Measurements from ENCODE around the gene DRD3.

Gene DRD3

DNA sequence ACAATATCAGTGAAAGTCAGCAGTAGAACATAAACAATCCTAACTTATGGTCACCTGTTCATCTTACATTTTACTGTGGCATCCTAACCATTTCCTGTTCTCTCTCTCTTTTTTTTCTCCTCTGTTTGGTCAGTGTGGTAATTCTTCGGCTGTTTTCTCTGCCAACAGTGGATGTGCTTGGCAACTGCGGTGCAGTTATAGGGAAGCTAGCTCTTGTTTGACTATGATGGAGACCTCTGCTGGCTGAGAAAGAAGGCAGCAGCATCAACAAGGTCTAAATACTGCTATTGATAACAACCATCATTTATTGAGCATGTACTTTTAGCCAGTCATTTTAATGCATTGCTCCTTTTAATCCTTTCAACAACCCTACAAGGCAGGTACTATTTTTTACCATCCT, 723 bp upstream of the DRD3 start:
- DNase-seq, result no peak

DNA sequence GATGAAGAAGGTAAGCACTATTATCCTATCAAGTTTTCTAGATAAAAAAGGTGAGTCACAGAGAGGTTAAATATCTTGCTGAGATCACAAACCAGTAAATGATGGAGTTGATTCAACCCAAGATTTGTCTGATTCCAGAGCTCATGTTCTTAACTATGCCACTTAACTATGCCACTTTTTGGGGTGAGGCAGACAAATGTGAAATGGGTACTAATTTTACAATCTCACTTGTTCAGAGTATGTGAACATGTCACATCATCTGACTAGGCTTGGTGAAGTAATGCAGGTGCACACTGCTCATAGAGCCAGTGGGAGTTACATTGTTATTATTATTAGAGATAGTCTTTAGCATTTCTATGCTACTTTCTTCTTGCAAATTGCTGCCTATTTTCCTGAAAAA, 2.0 kb downstream of the DRD3 start:
- DNase-seq, result no peak

DNA sequence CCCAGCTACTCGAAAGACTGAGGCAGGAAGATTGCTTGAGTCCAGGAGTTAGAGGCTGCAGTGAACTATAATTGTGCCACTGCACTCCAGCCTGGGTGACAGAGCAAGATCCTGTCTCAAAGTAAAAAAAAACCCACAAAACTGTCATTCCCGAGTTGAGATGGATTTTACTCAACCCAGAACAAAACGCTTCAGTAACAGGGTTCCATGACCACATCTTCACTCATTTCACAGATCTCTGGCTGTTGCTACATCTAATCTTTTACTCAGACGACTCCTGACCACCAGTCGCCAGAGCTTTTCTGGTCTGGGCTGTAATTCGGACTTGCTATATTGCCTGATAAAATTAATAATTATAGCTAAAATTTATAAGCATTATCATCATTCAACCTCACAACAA, 2.4 kb downstream of the DRD3 start:
- no peak for DNase-seq

DNA sequence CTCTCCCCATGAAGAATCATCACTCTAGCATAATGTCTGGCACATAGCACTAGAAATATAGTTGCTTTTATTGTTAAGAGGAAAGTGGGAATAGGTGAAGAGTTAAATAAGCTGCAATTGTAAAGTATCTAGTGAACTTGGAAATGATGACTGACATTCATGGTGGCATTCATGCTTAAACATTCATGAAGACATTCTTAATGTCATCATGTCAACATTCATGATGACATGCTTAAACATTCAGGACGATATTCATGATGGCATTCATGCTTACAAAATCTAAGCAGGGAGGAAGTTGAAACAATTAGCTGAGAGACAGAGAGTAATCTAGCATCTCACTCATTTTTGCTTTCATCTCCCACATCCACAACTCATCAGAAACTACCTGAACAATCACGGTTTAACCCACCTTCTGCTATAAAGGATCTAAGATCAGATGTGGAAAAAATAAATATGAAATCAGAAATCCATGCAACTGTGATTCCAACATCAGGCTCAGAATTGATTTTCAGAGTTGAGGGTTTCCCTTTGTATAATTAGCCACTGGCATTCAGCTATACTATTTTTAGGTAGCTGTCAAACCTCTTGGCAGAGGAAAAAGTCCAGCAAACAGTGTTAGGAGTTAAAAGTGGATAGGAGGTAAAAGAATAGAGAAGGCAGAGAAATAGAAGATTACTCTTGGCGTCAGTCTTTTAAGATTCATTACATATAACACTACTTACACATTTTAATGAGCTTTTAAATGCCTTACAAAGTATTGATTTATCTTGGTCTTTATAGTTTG, 3.5 kb downstream of the DRD3 start:
- no peak for DNase-seq

DNA sequence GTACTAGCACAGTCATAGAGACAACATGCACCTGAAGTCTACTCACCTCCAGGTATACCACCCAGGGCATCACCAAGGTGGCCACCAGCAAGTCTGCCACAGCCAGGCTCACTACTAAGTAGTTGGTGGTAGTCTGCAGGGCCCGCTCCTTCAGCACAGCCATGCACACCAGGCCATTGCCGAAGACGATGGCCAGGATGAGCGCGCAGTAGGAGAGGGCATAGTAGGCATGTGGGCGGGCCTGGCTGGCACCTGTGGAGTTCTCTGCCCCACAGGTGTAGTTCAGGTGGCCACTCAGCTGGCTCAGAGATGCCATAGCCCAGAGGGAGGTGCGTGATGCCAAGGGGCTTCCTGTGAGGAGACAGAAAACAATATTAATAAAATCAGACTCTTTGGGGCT, 7.2 kb downstream of the DRD3 start:
- DNase-seq, result no peak

DNA sequence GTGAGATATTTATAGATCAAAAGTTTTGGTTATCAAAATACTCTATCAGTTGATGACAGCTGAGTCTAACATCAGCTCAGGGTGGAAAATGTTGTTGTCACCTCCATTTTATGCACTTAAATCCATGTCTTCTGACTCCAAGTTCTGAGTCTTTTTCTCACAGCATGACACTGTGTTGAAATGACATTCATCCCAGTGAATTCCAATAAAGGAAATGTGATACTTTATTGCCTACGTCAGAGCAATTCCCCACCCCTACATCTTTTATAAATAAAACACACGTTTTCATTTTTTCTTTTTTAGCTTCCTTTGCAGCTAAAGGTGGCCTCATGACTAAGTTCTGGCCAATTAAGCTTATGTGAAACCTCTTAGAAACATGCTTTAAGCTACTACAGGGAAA, 10.7 kb downstream of the DRD3 start:
- DNase-seq, result no peak

DNA sequence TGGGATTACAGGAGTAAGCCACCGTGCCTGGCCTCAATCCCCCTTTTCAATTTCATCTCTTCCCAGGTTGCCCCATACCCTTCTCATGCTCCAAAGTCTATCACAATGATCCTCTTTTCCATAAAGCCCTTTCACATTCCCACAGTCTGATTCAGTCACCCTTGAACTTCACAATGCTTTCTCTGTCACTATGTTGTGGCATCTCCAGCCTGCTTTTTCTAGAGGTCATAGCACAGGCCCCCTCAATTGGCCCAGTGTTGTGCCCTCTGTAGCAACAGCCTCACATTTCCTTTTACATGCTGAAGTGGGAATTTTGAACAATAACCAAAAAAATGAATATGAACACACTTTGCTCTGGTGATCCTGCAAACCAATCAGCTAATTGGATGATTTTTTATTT, 21.5 kb downstream of the DRD3 start:
- DNase-seq, result no peak

DNA sequence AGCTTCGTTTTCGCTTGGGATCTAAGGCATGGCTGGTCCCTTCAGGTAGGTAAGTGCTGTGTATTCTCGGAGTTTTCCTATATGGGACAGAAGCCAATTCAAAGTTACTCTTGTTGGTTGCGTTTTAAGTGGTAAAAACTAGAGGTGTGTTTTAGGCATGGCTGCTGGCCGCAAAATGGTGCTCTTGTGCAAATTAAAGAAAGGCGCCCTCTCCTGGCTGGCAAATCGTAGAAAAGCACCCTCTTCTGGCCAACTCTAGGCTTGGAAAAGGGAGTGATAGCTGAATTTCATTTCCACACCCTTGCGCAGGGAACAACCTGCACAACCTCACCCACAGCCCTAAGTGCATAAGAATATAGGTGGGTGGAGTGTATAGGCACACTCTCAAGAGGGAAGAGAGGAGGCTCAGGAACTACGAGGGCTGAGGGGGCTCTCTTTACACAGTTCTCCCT, 23.5 kb downstream of the DRD3 start:
- DNase-seq, result no peak

DNA sequence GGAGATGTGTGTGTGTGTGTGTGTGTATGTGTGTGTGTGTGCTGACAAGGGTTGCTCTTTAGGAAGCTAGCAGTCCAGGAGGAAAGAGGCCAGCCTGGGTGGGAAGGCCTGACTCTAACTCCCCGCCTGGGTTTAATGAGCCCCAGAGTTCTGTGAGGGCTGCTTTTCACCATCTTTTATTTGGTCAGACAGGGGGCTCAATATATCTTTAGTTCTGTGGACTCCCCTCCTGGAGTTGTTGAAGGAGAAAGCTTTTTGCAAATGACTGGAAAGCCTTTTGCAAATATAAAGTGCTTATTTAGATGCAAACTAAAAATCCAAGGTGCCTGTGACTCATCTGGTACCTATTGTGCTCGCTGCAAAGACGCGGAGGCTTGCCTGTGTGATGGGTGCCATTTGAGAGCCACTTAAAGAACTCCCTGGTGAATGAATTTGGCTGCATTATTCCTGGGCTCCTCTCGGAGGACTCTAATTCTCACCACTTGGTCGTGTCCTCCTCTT, 24.5 kb downstream of the DRD3 start:
- no peak for DNase-seq

DNA sequence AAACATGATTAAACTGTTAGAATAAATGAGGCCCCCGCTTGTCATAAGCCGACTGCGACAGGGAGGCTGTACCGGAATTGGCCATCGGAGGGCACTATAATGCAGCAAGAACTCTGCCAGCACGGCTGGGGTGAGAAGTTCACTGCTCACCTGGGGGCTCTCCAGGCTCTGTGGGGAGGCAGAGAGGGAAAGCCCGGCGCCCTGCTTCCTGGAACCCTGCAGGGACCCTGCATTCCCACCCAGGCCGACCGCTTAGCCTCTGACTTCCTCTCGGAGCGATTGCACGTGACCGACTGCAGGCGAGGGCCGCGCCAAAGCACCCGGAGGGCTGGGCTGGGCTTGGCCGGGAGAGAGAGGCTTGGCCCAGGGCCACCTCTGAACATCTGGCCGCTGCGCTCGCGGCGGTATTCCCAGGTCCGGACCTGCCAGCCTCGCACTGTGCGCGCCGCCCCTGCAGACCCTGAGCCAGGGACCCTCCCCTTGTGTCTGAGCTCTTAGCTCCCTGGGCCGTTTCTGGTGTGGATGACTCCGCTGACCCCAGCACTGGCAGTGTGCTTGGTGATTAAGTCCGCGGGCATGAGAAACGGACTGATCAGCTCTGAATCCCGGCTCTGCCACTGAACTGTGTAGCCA, 26.2 kb downstream of the DRD3 start:
- peak; percentile 3 to 62 (median 46) for DNase-seq

DNA sequence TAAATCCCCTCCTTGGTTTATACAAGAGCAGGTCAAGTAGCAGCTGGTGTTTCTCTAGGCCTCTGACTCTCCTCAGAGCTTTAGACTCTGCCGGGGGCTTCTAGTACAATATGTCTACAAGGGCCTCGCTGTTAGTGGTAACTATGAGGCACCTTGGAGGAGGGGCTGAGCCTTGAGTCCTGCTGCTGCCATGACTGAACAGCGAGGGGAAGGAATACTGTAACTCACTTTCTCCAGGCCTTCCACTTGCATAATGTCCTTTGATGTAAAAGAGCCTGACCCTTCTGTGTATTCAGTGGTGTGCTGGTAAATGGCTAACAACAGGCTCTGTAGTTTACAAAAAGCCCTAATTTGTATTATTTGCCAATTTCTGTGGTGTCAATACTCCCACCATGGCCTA, 27.8 kb downstream of the DRD3 start:
- no peak for DNase-seq

DNA sequence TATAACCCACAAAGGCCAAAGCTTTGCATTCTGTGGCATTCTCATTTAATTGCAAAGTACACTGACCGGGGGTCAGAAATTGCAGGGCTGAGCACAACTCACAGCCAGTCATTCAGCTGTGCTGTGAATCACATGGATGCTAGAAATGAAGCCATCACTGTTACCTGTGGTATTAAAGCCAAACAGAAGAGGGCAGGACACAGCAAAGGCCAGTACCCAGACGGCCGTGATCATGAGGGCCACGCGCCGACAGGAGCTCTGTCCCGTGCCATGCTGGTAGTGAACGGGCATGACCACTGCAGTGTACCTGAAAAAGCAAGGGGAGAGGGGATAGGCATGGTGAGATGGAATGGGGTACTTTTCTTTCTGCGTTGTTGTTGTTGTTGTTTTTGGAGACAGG, 31.6 kb downstream of the DRD3 start:
- DNase-seq, result no peak

DNA sequence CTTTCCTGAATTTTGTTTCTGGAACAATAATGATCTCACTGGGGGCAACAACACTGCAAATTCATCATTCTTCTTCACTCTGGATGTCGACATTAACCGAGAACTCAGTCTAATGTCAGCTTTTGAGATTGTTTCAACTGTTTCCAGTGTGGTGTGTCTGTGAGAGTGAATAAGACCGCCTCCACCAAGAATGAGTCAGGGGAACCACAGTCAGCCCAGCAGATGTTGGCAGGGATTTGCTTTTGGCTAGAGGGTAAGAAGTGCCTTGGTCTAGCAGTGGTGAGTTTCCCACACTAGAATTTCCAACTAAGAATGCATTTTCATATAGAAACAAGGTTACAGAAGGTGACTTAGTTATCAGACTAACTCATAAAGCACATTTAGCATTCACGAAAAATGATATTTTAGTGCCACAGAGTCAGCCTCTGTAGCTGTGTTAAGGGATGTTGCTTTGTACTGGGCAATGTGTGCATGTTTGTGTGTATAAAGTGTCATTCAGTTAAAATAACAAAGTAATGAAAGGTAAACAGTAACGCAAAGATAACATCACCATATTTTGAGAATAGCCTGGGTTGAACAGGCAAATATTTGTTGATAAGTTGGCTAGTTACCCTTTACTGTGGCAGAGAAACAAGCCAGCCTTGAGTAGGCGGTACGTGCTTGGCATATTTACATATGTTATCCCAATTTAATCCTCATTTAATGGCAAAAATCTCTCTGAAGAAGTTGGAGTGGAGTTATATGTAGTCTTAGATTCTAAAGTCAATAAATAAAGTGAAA, 33.8 kb downstream of the DRD3 start:
- peak in 1 of 14 donors; percentile 1 for DNase-seq

DNA sequence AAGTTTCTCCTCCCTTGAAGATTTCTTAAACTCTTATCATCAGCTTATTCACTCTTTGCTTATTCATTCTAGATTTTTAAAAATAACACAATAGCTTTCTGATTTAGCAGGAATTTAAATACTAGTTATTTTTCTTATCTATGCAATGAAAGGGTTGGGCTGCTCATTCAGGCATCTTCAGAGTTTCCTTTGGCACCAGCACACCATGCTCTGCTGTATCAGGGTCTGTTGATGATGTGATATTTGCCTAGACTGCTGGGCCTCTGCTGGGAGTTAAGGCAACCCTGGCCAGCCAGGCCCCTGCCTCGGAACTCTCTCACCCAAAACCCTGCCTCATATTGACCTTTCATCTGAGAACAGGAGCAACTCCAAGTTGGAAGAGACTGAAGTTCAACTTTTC, 35.0 kb downstream of the DRD3 start:
- no peak for DNase-seq

DNA sequence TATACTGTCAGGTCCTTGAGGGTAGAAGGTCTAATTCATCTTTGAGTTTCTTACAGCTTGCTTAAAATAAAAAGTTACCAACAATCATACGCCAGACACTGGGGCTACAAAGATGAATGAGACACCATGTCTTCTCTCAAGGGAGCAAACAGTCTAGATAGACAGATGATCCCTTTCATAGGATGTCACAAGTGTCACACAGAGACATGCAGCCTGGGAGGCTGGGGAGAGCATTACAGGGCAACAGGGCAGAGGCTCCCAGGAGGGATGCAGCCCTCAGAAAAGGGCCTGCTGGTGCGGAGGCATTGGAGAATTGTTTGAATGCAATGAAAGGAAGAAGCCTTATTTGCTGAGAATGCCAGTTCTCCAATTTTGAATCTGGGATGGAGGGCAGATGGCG, 39.0 kb downstream of the DRD3 start:
- no peak for DNase-seq

DNA sequence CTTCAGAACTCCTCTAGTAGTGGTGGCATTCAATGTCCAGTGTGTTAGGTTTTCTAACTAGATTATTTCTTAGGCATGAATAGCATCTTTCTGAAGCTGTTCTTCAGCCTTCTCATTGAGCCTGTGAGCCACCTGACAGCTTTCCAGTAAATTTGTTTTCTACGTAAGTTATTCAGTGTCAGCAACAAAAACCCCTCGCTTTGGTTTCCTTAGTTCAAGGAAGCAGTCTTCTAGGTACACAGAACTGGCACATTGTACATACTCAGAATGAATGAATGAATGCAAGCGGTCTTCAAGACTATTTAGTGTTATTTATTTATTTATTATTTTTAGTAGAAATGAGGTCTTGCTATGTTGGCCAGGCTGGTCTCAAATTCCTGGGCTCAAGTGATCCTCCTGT, 44.9 kb downstream of the DRD3 start:
- no peak for DNase-seq

DNA sequence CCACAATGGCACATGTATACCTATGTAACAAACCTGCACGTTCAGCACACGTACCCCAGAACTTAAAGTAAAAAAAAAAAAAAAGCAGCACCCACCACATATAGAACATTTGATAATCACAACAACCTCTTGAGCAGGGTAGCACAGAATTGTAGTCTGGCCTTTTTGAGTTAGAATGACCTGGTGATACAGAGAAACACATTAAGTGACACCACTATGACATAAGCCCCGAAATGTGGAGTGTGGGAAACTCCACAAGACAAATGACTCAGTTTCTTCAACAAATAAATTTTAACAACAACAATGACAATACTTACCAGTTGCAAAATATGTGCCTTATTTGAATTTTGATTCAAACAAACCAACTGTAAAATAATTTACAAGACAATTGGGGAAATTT, 46.4 kb downstream of the DRD3 start:
- DNase-seq, result no peak

DNA sequence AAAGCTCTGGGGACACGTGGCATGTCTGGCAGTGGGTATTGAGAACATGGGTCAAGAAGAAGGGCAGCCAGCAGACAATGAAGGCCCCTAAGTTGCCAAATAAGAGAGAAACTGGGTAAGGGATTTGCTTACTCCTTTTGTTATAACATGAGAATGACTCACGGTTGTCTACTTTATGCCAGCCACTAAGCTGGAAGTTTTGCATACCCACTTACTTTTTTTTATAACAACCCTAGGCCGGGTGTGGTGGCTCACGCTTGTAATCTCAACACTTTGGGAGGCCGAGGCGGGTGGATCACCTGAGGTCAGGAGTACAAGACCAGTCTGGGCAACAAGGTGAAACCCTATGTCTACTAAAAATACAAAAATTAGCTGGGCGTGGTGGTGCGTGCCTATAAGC, 50.0 kb downstream of the DRD3 start:
- no peak for DNase-seq

DNA sequence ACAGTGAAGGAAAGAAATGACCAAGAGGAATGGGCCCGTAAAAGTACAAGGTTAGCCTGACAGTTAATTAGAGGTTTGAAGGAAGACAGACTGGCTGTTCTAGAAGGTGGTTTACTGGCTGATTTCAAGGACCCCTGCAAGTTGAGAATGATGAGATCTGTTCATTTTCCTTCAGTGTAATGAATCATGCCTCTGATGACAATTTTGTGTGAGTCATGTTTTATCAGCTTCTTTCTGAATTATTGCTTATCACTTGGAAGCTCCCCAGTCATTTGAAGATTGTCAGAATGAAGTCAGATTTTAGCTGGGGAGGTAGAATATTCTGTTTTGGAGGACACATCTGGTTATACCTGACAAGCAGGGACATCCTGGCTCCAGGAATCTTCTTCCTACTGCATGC, 50.6 kb downstream of the DRD3 start:
- no peak for DNase-seq

DNA sequence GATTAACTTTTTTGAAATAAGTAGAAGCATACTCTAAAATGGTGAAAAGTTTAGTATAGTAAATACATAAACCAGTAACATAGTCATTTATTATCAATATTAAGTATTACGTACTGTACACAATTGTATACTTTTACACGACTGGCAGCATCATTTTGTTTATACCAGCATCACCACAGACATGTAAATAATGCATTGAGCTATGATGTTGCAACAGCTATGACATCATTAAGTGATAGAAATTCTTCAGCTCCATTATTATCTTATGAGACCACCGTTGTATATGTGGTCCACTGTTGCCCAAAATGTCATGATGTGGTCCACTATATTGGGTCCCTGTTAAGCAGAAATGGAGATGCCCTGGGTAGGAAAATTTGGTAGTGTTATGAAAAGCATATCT, 51.3 kb downstream of the DRD3 start:
- DNase-seq, result no peak

DNA sequence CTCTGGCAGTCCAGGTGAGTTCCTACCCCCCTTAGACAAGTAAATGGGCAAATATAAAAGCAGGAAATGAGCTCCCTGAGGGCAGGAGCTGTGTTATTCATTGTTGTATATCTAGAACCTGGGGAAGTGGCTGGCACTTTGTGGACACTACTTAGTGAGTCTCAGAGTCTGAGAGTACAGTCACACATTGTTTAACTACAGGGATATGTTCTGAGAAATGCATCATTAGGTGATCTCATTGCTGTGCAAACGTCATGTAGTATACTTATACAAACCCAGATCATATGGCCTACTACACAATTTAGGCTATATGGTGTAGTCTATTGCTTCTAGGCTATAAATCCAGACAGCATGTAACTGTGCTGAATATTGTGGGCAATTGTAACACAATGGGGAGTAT, 52.4 kb downstream of the DRD3 start:
- no peak for DNase-seq

DNA sequence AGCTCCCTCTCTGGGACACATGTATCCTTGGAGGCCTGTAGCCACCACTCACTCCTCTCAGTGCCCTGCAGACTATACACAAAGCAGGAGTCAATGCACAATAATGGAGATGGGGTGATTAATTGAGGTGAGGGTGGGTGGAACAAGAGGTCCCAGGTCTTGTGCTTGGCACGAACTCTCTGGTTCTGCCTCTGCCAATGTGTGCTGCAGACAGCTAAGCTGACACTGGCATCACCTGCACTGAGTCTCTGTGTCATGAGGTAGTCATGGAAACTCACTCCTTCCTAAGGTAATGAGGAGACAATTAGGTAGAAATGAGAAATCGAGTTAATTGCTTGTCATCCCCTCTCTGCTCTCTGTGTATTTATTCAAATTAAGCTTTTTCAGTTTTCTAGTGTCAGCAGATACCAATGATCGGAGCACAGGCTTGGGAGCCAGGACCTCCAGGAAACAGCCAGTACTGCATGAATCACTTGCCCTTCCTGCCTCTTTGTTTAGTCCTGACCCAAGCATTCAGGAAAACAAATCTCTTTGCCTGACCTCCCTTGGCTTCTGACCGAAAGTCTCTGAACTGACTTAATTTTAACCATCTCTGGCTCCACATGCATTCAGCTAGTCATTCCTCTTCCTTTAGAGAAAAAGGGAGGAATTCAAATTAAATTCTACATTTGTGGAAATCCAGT, 56.7 kb downstream of the DRD3 start:
- DNase-seq, result peak in 7 of 14 donors; percentile 21 to 75 (median 33)

DNA sequence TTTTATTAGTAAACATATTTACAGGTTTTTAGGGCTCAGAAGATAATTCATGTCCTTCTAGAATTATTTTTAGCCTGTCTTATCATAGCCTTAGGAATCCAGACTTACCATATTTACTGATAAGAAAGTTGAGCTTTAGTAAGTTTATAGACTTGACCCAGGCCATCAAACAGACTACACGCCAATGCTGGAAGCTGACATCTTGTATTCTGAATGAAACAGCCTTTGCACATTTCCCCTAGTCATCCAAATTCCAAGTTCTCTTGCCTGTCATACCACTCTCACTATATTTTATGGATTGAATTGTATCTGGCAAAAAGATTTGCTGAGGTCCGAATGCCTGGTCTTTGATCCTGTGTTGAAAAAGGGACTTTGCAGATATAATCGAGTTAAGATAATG, 58.6 kb downstream of the DRD3 start:
- no peak for DNase-seq
